Activated naive CD4-positive, alpha-beta T cell treated with anti-CD3 and anti-CD28 coated beads, Interleukin-2, amount 50 U/mL, for 24 hours (primary cell): Measurements from ENCODE around the gene MLLT1.

ENCODE experiments used
- H3K27ac Mint-ChIP-seq: one replicate; pipeline ENCODE4 v1.8.0; 2021; ENCODE audit warnings: mild to moderate bottlenecking, mixed read lengths
- H3K27me3 Mint-ChIP-seq: one replicate; pipeline ENCODE4 v1.8.0; 2021; ENCODE audit warnings: mixed read lengths
- H3K36me3 Mint-ChIP-seq: one replicate; pipeline ENCODE4 v1.8.0; 2021; ENCODE audit warnings: mixed read lengths
- H3K4me1 Mint-ChIP-seq: one replicate; pipeline ENCODE4 v1.8.0; 2021; ENCODE audit warnings: mixed read lengths
- H3K4me3 Mint-ChIP-seq: one replicate; pipeline ENCODE4 v1.8.0; 2021; ENCODE audit warnings: mild to moderate bottlenecking, mixed read lengths
- H3K9me3 Mint-ChIP-seq: one replicate; pipeline ENCODE4 v1.8.0; 2021; ENCODE audit warnings: mixed read lengths

Gene MLLT1

DNA sequence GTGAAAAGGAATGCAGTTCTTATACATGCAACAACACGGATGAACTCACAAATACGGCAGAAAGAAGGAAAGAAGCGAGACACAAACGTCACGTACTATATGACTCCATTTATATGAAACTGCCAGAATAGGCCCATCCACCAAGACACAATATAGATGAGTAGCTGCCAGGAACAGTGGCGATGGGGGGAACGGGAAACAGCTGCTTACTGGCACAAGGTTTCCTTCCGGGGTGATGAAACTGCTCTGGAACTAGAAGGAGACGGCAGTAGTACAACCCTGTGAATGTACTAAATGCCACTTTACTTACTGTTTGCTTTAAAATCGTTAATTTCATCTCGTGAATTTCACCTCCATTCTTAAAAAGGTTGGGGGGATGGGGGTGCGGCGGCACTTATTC is 28.9 kb downstream of the MLLT1 start:
- Mint-ChIP-seq H3K4me1 (peaks cover 68% of the 10 kb centered on the region), H3K27ac (no peak overlapping the region), H3K36me3 (peaks cover 9% of the 10 kb centered on the region), H3K27me3 (no peaks in the 10 kb centered on the region), H3K9me3 (no peaks in the 10 kb centered on the region), H3K4me3 (no peak overlapping the region)

DNA sequence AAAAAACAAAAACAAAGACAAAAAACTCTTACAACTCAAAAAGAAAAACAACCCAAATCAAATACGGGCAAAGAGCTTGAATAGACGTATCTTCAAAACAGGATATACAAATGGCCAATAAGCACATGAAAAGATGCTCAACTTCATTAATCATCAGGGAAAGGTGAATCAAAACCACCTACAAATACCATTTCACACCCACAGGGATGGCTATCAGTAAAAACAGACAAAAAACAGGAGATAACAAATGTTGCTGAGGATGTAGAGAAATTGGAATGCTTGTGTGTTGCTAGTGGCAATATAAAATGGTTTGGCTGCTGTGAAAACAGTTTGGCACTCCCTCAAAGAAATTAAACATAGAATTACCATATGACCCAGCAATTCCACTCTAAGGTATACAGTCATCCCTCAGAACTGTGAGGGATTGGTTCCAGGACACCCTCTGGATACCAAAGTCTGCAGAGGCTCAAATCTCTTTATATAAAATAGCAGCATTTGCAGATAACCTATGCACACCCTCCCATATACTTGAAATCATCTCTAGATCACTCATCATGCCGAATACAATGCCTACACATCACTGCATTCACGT is 29.7 kb downstream of the MLLT1 start:
- Mint-ChIP-seq H3K36me3 (peaks cover 9% of the 10 kb centered on the region), H3K27me3 (no peaks in the 10 kb centered on the region), H3K4me3 (no peak overlapping the region), H3K4me1 (peaks cover 68% of the 10 kb centered on the region), H3K9me3 (no peaks in the 10 kb centered on the region), H3K27ac (no peak overlapping the region)

DNA sequence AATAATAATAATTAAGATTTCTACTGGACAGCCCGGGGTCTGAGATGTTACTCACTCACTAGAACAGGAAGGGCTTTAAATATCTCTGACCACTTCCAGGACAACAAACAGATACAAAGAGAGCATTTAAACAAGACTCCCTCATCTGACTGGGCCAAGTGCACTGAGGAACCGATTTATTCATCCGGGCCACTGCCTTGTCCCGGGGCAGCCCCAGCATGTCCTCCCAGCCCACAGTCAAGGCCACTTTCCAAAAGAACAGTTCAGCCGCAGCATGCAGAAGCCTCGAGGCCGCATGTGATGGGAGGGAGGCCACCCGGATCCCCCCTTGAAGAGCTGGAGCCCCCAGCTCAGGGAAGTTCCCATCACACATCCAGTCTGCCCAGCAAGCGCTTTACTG is 30.5 kb downstream of the MLLT1 start:
- Mint-ChIP-seq H3K9me3 (no peaks in the 10 kb centered on the region), H3K27me3 (no peaks in the 10 kb centered on the region), H3K4me1 (peaks cover 67% of the 10 kb centered on the region), H3K4me3 (no peak overlapping the region), H3K27ac (no peak overlapping the region), H3K36me3 (peaks cover 9% of the 10 kb centered on the region)

DNA sequence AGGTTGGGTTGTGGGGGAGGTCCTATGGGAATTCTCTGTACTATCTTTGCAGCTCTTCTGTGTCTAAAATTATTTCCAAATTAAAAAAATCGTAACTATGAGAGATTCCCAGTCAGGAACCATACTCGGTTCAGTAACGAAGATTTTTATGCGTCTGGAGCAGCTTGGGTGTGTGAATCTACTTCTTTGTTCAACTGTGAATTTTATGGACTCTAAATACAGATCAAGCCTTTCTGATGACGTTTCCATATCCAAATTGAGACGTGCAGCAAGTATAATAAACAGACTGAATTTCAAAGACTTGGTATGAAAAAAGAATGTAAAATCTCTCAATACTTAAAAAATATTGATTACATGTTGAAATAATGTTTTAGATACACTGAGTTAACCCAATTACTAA is 30.9 kb downstream of the MLLT1 start:
- Mint-ChIP-seq H3K4me3 (no peak overlapping the region), H3K27me3 (no peaks in the 10 kb centered on the region), H3K9me3 (no peaks in the 10 kb centered on the region), H3K27ac (no peak overlapping the region), H3K36me3 (peaks cover 9% of the 10 kb centered on the region), H3K4me1 (peaks cover 71% of the 10 kb centered on the region)

- Mint-ChIP-seq H3K4me3 (no peak overlapping the region), H3K4me1 (peaks cover 67% of the 10 kb centered on the region), H3K9me3 (no peaks in the 10 kb centered on the region), H3K36me3 (peaks cover 9% of the 10 kb centered on the region), H3K27me3 (no peaks in the 10 kb centered on the region), H3K27ac (no peak overlapping the region)
Observed at GRCh38 chr19:6248341-6248740, 31.4 kb downstream of the MLLT1 start.

- H3K36me3 Mint-ChIP-seq = peaks cover 9% of the 10 kb centered on the region
- no peaks in the 10 kb centered on the region for H3K27me3 Mint-ChIP-seq
- no peaks in the 10 kb centered on the region for H3K9me3 Mint-ChIP-seq
- no peak overlapping the region for H3K27ac Mint-ChIP-seq
- no peak overlapping the region for H3K4me3 Mint-ChIP-seq
- peaks cover 58% of the 10 kb centered on the region for H3K4me1 Mint-ChIP-seq
Observed at GRCh38 chr19:6247007-6247288, 32.8 kb downstream of the MLLT1 start.

DNA sequence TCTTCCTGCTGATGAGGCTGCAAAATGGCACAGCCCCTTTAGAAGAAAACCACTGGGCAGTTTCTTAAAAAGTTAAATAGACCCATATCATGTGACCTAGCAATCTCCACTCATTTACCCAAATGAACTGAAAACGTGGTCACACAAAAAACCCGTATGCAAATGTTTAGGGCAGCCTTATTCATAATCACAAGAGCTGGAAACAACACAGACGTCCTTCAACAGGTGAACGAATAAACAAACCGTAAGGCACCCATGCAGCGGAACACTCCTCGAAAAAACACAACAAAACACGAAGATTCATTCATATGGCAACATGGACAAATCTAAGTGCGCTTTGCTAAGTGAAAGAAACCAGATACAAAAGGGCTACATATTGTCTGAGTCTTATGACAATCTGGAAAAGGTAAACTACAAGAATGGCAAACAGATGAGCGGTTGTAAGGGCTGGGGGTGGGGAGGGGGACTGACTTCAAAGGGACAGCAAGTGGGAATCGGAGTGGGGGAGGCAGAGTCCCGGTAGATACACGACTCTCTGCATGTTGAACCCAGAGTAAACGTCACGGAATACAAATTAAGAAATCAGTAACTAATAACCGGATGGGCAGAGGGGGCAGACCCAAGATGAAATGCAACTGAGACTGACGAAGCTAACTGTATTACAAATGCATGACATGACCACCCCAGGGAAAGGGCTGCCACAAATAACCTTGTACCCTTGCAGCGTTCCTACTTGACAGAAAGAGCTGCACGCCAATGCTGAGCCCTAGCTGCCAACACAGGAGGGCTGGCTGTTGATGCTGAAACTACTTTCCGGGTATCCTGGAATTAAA is 33.4 kb downstream of the MLLT1 start:
- no peak overlapping the region for H3K27ac Mint-ChIP-seq
- no peaks in the 10 kb centered on the region for H3K27me3 Mint-ChIP-seq
- no peaks in the 10 kb centered on the region for H3K9me3 Mint-ChIP-seq
- peaks cover 53% of the 10 kb centered on the region for H3K4me1 Mint-ChIP-seq
- H3K4me3 Mint-ChIP-seq = no peak overlapping the region
- H3K36me3 Mint-ChIP-seq = peaks cover 9% of the 10 kb centered on the region

DNA sequence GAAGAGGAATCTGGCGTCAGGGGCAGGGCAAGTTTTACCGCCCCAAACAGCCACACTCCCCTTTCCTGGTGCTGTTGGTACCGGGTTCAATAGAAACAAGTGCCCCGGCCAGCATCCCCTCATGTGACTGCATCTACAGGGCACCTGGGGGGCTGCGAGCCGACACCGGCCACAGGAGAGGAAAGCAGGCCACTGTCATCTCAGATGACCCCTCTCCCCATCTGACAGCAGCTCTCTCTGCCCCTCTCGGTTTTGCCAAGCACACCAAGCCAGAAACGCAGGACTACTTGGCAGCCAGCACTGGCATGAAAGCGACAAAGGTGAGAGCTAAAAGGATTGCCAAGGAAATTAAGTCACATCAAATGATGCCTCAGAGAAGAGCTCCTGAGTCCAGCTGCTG is 37.1 kb downstream of the MLLT1 start:
- Mint-ChIP-seq H3K9me3 (no peaks in the 10 kb centered on the region), H3K4me3 (no peak overlapping the region), H3K4me1 (peaks cover 43% of the 10 kb centered on the region), H3K27ac (no peak overlapping the region), H3K36me3 (no peaks in the 10 kb centered on the region), H3K27me3 (no peaks in the 10 kb centered on the region)

DNA sequence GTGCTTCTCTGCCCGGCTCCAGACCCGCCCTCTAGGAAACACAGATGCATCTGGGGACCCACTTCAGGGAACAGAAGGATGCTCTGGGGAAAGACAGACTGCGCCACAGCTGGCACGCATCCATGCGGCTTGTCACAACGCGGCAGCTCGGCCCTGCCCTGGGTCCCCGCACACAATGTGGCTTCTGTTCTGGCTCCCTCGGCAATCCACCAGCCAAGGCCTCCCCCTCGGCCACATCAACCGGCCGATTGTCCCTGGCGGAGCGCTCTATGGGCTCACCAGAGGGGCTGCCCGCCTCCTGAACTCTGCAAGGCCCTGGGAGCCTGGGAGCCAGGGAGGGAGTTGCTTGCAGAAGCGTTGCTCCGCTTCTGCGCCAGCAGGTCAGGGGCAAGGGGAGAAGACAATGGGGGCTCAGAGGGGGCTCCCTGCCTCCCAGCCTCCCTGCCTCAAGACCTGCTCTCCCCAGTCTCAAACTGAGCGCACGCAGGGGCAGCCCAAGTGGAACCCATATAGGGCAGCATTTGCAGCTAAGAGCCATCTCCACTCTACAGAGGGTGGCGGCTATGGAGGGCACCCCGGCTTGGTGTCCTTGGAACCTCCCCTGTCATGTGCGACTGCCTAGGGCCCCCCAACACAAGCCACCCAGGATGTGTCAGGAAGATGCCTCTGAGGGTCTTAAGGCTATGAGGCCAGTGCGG is 37.9 kb downstream of the MLLT1 start:
- H3K9me3 Mint-ChIP-seq = no peaks in the 10 kb centered on the region
- H3K4me1 Mint-ChIP-seq = peaks cover 37% of the 10 kb centered on the region
- no peaks in the 10 kb centered on the region for H3K27me3 Mint-ChIP-seq
- no peak overlapping the region for H3K4me3 Mint-ChIP-seq
- no peak overlapping the region for H3K27ac Mint-ChIP-seq
- H3K36me3 Mint-ChIP-seq = no peaks in the 10 kb centered on the region

DNA sequence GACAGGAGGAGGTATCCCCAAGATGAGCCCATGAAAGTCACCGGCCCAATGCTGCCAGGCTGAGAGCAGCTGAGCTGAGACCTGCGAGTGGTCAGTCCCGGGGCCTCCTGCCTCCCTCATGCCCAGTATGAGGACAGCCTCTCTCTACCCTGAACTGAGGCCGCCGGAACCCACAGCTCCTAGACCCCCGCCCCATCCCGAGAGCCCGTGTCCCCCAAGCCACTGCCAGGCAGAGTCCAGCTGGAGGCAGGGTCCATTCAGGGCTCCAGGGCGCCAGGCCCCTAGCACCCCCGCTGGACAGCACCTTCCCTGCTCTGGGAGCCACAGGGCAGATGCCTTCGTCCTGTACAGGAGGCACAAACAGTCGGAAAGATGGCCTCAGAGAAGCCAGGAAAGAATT is 38.7 kb downstream of the MLLT1 start:
- H3K4me1 Mint-ChIP-seq = peaks cover 32% of the 10 kb centered on the region

DNA sequence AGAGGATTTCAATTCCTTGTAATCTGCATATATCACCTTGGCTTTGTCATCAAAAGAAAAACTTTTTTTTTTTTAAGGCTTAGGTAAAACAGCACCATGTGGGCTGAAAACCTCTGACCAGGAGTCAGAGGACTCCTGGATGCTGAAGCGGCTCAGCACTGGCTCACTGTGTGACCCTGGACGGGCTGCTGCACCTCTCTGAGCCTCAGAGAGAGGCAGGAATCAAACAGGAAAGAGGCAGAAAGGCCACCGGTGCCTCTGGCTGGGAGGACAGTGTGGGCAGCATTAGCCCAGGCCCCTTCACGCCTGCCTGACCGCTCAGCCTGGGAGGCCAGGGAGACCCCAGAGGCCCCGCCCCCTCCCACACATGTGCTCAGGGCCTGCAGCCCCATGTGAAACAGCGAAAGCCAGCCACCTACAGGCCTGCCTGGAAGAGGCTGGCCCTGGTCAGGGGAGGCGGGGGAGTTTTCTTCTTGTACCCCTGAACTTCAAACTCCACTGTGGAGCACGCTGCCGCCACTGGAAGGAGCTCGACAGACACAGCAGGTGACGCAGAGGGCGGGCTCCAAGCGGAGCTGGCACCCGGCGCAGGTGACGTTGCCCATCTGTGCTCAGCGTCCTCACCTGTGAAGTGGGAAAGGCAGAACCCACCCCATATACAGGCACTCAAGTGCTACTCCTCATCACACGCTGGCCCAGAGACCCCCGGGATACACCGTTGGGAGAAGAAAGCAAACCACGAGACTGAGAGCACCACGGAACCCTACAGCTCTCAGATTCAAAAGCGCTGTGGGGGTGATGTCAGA is 39.7 kb downstream of the MLLT1 start:
- H3K9me3 Mint-ChIP-seq = no peaks in the 10 kb centered on the region
- H3K4me1 Mint-ChIP-seq = peaks cover 40% of the 10 kb centered on the region
- H3K27me3 Mint-ChIP-seq = no peaks in the 10 kb centered on the region
- H3K4me3 Mint-ChIP-seq = no peak overlapping the region
- H3K36me3 Mint-ChIP-seq = no peaks in the 10 kb centered on the region
- peak overlapping the region; percentile 73 for H3K27ac Mint-ChIP-seq

More for the DNA sequence above, 38.7 kb downstream of the MLLT1 start:
- Mint-ChIP-seq H3K27me3 (no peaks in the 10 kb centered on the region), H3K4me3 (no peak overlapping the region), H3K36me3 (no peaks in the 10 kb centered on the region), H3K9me3 (no peaks in the 10 kb centered on the region), H3K27ac (no peak overlapping the region)

DNA sequence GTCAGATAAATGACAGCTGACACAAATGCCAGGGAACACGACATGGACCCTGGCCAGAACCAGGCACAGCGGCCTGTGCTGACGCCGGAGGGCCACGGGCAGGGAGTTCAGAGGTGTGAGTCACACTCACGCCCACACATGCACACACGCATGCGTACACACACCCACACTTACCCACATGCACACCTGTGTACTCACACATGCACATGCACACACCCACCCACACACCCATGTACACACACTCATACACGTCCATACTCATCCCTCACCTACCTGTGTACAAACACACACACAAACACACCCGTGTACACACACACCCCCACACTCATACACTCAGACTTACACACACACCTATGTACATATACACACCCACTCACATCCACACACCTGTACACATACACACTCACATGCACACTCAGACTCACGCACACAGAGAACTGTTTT is 40.4 kb downstream of the MLLT1 start:
- peaks cover 42% of the 10 kb centered on the region for H3K4me1 Mint-ChIP-seq
- no peaks in the 10 kb centered on the region for H3K9me3 Mint-ChIP-seq
- peak overlapping the region; percentile 73 for H3K27ac Mint-ChIP-seq
- H3K27me3 Mint-ChIP-seq = no peaks in the 10 kb centered on the region
- no peak overlapping the region for H3K4me3 Mint-ChIP-seq
- no peaks in the 10 kb centered on the region for H3K36me3 Mint-ChIP-seq

DNA sequence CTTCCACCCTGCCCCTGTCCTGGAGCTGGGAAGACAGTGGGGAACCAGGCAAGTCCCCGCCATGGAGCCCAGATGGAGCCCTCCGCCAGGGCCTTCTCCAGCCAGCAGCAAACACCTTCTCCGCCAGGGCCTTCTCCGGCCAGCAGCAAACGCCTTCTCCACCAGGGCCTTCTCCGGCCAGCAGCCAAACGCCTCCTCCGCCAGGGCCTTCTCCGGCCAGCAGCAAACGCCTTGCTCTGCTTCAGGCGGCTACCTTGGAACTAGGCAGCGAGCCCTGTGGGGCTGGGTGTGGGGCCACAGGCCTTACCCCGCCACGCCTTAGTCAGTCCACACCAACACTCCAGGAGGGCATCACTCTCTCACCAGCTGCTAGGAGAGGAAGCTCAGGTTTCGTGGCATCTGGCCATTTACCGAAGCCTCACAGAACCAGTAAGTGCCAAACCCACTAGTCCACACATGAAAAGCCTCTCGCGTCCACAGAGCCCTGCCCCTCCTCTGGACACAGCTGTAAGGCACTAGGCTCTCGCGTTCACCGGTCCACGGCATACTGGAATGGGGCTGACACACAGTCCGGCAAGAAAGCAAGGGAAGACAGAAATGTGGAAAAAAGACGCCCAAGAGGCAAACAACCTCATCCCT is 41.0 kb downstream of the MLLT1 start:
- H3K27me3 Mint-ChIP-seq = no peaks in the 10 kb centered on the region
- H3K27ac Mint-ChIP-seq = no peak overlapping the region
- no peaks in the 10 kb centered on the region for H3K9me3 Mint-ChIP-seq
- no peak overlapping the region for H3K4me3 Mint-ChIP-seq
- H3K4me1 Mint-ChIP-seq = peaks cover 38% of the 10 kb centered on the region
- no peaks in the 10 kb centered on the region for H3K36me3 Mint-ChIP-seq

DNA sequence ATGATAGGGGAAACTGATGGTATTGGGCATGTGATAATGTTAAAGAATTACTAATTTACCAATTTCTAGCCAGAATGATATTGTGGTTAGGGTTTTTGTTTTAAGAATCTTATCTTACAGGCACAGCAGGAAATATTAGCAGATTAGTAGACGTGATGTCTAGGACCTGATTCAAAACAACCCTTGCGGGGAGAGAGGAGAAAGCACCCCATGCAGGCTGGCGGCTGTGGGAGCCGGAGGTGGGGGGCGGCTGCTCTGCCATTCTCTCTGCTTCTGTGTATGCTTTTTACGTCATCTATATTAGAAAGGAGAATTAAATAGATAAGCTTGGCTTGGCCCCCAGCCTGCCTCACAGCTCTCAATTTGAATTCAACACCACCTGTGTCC is 41.5 kb downstream of the MLLT1 start:
- Mint-ChIP-seq H3K4me1 (peaks cover 38% of the 10 kb centered on the region), H3K9me3 (no peaks in the 10 kb centered on the region), H3K27ac (no peak overlapping the region), H3K36me3 (no peaks in the 10 kb centered on the region), H3K4me3 (no peak overlapping the region), H3K27me3 (no peaks in the 10 kb centered on the region)
